Measurements from ENCODE around the gene DISP2. TPM values are rescaled to one million over a fixed set of nuclear protein-coding genes. Genes with fewer than 3 reads are reported as not detected.
A peak's percentile ranks its signal among the peaks of the same experiment; 100 is the strongest.

The DISP2 gene
- total RNA-seq, 1 experiment from 2014 or later, result 10.0 TPM

DNA sequence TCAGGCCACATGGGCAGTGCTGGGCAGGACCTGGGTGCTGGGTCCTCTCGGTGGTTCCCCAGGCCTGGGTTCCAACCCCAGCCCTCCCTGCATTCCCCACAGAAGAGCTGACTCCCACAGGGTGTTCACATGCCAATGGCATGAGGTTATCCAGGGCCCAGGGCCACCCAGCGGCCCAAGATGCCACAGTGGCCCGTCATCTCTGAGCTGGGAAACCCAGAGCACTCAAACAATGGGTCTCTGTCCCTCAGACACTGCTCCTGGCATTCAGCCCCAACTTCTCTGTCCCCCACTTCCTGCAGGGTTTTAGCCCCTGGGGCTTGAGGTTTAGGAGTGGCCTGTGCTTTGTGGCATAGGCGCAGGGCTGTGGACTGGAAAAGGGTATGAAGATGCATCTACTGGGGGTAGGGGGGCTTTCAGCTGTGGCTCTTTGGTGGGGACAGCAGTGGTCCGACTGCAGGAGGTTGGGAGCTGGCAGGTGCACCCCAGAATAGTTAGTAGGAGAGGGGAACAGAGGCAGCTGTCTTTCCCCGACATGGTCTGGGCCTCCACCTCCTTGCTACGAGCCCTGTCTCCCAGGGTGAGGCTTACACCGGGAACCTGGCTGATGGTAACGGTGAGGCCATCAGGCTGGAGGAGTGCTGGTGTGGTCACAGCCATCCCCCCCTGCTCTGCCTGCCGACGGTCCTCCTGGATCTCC lies 18.9 kb upstream of the DISP2 start:
- no peaks in the 10 kb centered on the region for H3K36me3 ChIP-seq (ENCODE audit: control insufficient read depth, insufficient read depth, low read length)
- peak overlapping the region; percentile 94 for H3K27ac ChIP-seq (ENCODE audit: low read length)
- H3K27me3 ChIP-seq (ENCODE audit: control insufficient read depth, insufficient read depth, low read length), result no peaks in the 10 kb centered on the region
- ATAC-seq (peak; percentile 78), DNase-seq (ENCODE audit: low read depth, low spot score) (no peak)
- ChIA-PET CTCF (interaction anchor here (0.5 to 3.7 kb wide), 9 partner anchors 11 to 241 kb away, joined by 3 to 30 read pairs (median 5); partner anchors contain the start of gene INAFM2), POLR2A (interaction anchor here (0.9 to 1.8 kb wide), 3 partner anchors 11 to 66 kb away, joined by 3 to 4 read pairs (median 4); partner anchors contain the start of gene IVD)
- in situ Hi-C loops (cut with HindIII; ENCODE audit: low pct_unique_long_range_greater_than_20kb, low sequenced_read_pairs) (no loop called here), intact Hi-C loops (cut with micrococcal nuclease; ENCODE audit: unreplicated experiment) (no loop called here)
- no peaks in the 10 kb centered on the region for H3K9me3 ChIP-seq (ENCODE audit: control insufficient read depth, insufficient read depth, low read depth, low read length)
- no TSS peak for BruUV-seq (replicated peaks)
- H3K4me3 ChIP-seq (ENCODE audit: low read depth in 2 of 2, low read length in 2 of 2), result peak overlapping the region; percentile 37 to 61
- H3K4me1 ChIP-seq (ENCODE audit: control insufficient read depth, insufficient read depth, low read length), result peaks cover 60% of the 10 kb centered on the region
- TF ChIP-seq, protein P1, sequence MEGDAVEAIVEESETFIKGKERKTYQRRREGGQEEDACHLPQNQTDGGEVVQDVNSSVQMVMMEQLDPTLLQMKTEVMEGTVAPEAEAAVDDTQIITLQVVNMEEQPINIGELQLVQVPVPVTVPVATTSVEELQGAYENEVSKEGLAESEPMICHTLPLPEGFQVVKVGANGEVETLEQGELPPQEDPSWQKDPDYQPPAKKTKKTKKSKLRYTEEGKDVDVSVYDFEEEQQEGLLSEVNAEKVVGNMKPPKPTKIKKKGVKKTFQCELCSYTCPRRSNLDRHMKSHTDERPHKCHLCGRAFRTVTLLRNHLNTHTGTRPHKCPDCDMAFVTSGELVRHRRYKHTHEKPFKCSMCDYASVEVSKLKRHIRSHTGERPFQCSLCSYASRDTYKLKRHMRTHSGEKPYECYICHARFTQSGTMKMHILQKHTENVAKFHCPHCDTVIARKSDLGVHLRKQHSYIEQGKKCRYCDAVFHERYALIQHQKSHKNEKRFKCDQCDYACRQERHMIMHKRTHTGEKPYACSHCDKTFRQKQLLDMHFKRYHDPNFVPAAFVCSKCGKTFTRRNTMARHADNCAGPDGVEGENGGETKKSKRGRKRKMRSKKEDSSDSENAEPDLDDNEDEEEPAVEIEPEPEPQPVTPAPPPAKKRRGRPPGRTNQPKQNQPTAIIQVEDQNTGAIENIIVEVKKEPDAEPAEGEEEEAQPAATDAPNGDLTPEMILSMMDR (IDR thresholded peaks at IDR 0.05), result no peak
- TF ChIP-seq POLR2AphosphoS5 (IDR thresholded peaks at IDR 0.05; ENCODE audit: low read depth, low read length), result peak; percentile 51; the same call in 1 of the 2 replicates

DNA sequence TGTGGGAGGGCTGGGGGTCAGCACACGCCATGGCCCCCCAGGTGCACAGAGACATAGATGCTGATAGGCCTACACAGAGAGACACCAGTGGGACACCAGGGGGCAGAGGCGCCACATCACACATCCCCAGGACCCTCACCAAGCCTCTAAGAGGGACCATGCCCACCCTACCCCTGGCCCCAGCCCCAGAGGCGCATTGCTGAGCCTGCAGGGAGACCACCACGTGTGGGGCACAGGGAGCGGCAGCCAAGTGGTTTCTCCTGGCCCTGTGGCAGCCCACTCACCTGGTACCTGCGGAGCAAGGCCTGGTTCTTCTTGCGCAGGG lies 18.4 kb upstream of the DISP2 start:
- POLR2A ChIA-PET, result interaction anchor here (0.6 to 1.0 kb wide), 4 partner anchors 12 to 66 kb away, joined by 3 to 4 read pairs (median 4); partner anchors contain the start of genes IVD and PLCB2
- no peaks in the 10 kb centered on the region for H3K27me3 ChIP-seq (ENCODE audit: control insufficient read depth, insufficient read depth, low read length)
- in situ Hi-C loops (cut with HindIII; ENCODE audit: low pct_unique_long_range_greater_than_20kb, low sequenced_read_pairs), result no loop called here
- ATAC-seq (peak; percentile 4), DNase-seq (ENCODE audit: low read depth, low spot score) (no peak)
- H3K4me1 ChIP-seq (ENCODE audit: control insufficient read depth, insufficient read depth, low read length), result peaks cover 60% of the 10 kb centered on the region
- CTCF ChIA-PET, result interaction anchor here (0.7 to 3.7 kb wide), 4 partner anchors 18 to 60 kb away, joined by 3 to 30 read pairs (median 10); partner anchors contain the start of genes INAFM2 and KNSTRN
- peak overlapping the region; percentile 94 for H3K27ac ChIP-seq (ENCODE audit: low read length)
- no TSS peak for BruUV-seq (replicated peaks)
- H3K36me3 ChIP-seq (ENCODE audit: control insufficient read depth, insufficient read depth, low read length), result no peaks in the 10 kb centered on the region
- peak overlapping the region; percentile 37 to 61 for H3K4me3 ChIP-seq (ENCODE audit: low read depth in 2 of 2, low read length in 2 of 2)
- intact Hi-C loops (cut with micrococcal nuclease; ENCODE audit: unreplicated experiment), result no loop called here
- TF ChIP-seq, protein P1 (IDR thresholded peaks at IDR 0.05), result peak; percentile 63
- no peak for TF ChIP-seq POLR2AphosphoS5 (IDR thresholded peaks at IDR 0.05; ENCODE audit: low read depth, low read length)
- H3K9me3 ChIP-seq (ENCODE audit: control insufficient read depth, insufficient read depth, low read depth, low read length), result no peaks in the 10 kb centered on the region

DNA sequence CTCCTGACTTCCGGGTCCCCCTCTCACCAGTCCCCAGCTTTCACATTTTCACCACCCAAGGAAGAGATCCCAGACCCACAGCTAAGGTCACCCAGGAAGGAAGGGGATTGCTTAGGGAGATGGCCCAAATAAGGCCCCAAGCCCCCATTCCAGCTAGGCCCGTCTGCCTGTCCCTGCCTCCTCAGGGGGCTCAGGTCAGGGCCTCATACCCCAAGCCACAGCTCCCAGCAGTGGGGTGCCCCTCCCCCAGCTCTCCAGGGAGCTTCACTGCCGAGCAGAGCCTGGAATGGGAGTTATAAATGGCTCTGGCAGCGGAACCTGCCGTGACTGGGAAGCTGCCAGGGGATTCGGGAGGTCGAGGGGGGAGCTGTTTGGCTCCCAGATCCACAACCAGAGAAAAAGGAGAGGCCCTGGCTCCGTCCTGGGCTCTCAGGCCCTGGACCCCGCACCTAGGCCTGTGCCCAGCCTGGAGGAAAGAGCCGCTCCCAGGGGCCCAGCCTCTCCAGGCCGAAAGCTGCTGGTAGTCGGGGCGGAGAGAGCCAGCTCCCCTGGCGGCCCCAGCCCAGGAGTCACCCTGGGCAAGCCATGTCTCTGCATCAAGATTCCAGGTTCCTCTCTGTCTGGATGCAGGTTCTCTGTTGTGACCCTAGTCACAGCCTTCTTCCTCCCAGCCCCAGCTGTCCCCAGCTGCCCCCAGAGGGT lies 17.8 kb upstream of the DISP2 start:
- ChIA-PET POLR2A (interaction anchor here (0.5 to 0.7 kb wide), 4 partner anchors 16 to 298 kb away, joined by 3 to 6 read pairs (median 4); partner anchors contain the start of gene PLCB2), CTCF (interaction anchor here (0.6 to 3.7 kb wide), 5 partner anchors 18 to 60 kb away, joined by 3 to 30 read pairs (median 5); partner anchors contain the start of genes INAFM2 and KNSTRN)
- intact Hi-C loops (cut with micrococcal nuclease; ENCODE audit: unreplicated experiment), result no loop called here
- TF ChIP-seq TCF7L2 (IDR thresholded peaks at IDR 0.05; ENCODE audit: low read depth, low read length) (no peak), POLR2AphosphoS5 (IDR thresholded peaks at IDR 0.05; ENCODE audit: low read depth, low read length) (peak; percentile 11; the same call in 1 of the 2 replicates), SIN3A (IDR thresholded peaks at IDR 0.05; ENCODE audit: borderline replicate concordance, insufficient read depth, low read depth, low read length) (no peak)
- no peaks in the 10 kb centered on the region for H3K9me3 ChIP-seq (ENCODE audit: control insufficient read depth, insufficient read depth, low read depth, low read length)
- H3K36me3 ChIP-seq (ENCODE audit: control insufficient read depth, insufficient read depth, low read length), result no peaks in the 10 kb centered on the region
- no TSS peak for BruUV-seq (replicated peaks)
- peak; percentile 44 for ATAC-seq
- in situ Hi-C loops (cut with HindIII; ENCODE audit: low pct_unique_long_range_greater_than_20kb, low sequenced_read_pairs), result no loop called here
- no peaks in the 10 kb centered on the region for H3K27me3 ChIP-seq (ENCODE audit: control insufficient read depth, insufficient read depth, low read length)
- peak overlapping the region; percentile 94 for H3K27ac ChIP-seq (ENCODE audit: low read length)
- no peak for DNase-seq (ENCODE audit: low read depth, low spot score)
- H3K4me3 ChIP-seq (ENCODE audit: low read depth in 2 of 2, low read length in 2 of 2), result peak overlapping the region; percentile 37 to 61
- H3K4me1 ChIP-seq (ENCODE audit: control insufficient read depth, insufficient read depth, low read length), result peaks cover 60% of the 10 kb centered on the region

Measured in Panc1 (cell line).